ENCODE measurements around the gene KRT23. TPM values are rescaled to one million over a fixed set of nuclear protein-coding genes. Genes with fewer than 3 reads are reported as not detected.

The KRT23 gene
- 0.17 and 0.87 TPM in 2 replicates for total RNA-seq

GRCh38 chr17:40937384-40937819 lies at the start of gene KRT23:
KRT23 (minus strand) TSS chr17:40937646; CDS start chr17:40936603, 1,043 bp downstream.

GRCh38 chr17:40984226-40984625 lies 46.8 kb upstream of the KRT23 start, which contains the start of gene KRT40:
KRT40 (minus strand) TSS chr17:40984326; CDS start chr17:40984273, 53 bp downstream.

GRCh38 chr17:40966848-40967247 lies 29.4 kb upstream of the KRT23 start, which contains the start of gene KRT39:
KRT39 (minus strand) TSS chr17:40966948; CDS start chr17:40966856, 92 bp downstream.

GRCh38 chr17:40884708-40885512 lies 52.5 kb downstream of the KRT23 start, which contains the start of gene KRT20:
KRT20 (minus strand) TSS chr17:40885242; CDS start chr17:40885185, 57 bp downstream.

Other genes with a start within 250 kb of the KRT23 start
- not detected in 2 replicates for gene KRT24, start 233.9 kb downstream of the KRT23 start, total RNA-seq
- gene KRT25, start 182.3 kb downstream of the KRT23 start, total RNA-seq: not detected in 2 replicates
- not detected in 2 replicates for gene KRT26, start 165.4 kb downstream of the KRT23 start, total RNA-seq
- not detected in 2 replicates for gene KRT27, start 155.1 kb downstream of the KRT23 start, total RNA-seq
- not detected in 2 replicates for gene KRT28, start 137.7 kb downstream of the KRT23 start, total RNA-seq
- gene KRT10, start 115.0 kb downstream of the KRT23 start, total RNA-seq: 1.5 and 3.5 TPM in 2 replicates
- gene KRT12, start 70.4 kb downstream of the KRT23 start, total RNA-seq: not detected in 2 replicates
- gene KRT20, start 52.4 kb downstream of the KRT23 start, total RNA-seq: not detected in 2 replicates
- gene KRT39, start 29.3 kb upstream of the KRT23 start, total RNA-seq: not detected in 2 replicates
- gene KRT40, start 46.7 kb upstream of the KRT23 start, total RNA-seq: not detected in 2 replicates
- gene KRTAP3-3, start 56.5 kb upstream of the KRT23 start, total RNA-seq: not detected in 2 replicates
- gene KRTAP3-2, start 62.3 kb upstream of the KRT23 start, total RNA-seq: not detected in 2 replicates
- gene KRTAP3-1, start 71.5 kb upstream of the KRT23 start, total RNA-seq: not detected in 2 replicates
- 2.2 TPM in 1 of 2 replicates, not detected in the other for gene KRTAP1-5, start 89.6 kb upstream of the KRT23 start, total RNA-seq
- gene KRTAP1-4, start 92.5 kb upstream of the KRT23 start, total RNA-seq: not detected in 2 replicates
- not detected in 2 replicates for gene KRTAP1-3, start 97.2 kb upstream of the KRT23 start, total RNA-seq
- gene KRTAP1-1, start 103.8 kb upstream of the KRT23 start, total RNA-seq: not detected in 2 replicates
- gene KRTAP2-1, start 109.7 kb upstream of the KRT23 start, total RNA-seq: not detected in 2 replicates
- gene KRTAP2-2, start 117.6 kb upstream of the KRT23 start, total RNA-seq: not detected in 2 replicates
- not detected in 2 replicates for gene KRTAP2-3, start 122.5 kb upstream of the KRT23 start, total RNA-seq
- not detected in 2 replicates for gene KRTAP2-4, start 128.2 kb upstream of the KRT23 start, total RNA-seq
- not detected in 2 replicates for gene KRTAP4-7, start 146.5 kb upstream of the KRT23 start, total RNA-seq
- not detected in 2 replicates for gene KRTAP4-8, start 160.5 kb upstream of the KRT23 start, total RNA-seq
- gene KRTAP4-16, start 164.6 kb upstream of the KRT23 start, total RNA-seq: not detected in 2 replicates
- not detected in 2 replicates for gene KRTAP4-9, start 167.7 kb upstream of the KRT23 start, total RNA-seq
- gene KRTAP4-11, start 180.7 kb upstream of the KRT23 start, total RNA-seq: not detected in 2 replicates
- gene KRTAP4-12, start 186.5 kb upstream of the KRT23 start, total RNA-seq: not detected in 2 replicates
- not detected in 2 replicates for gene KRTAP4-6, start 202.9 kb upstream of the KRT23 start, total RNA-seq
- gene KRTAP4-5, start 212.2 kb upstream of the KRT23 start, total RNA-seq: not detected in 2 replicates
- gene KRTAP4-4, start 223.1 kb upstream of the KRT23 start, total RNA-seq: not detected in 2 replicates
- not detected in 2 replicates for gene KRTAP4-3, start 230.6 kb upstream of the KRT23 start, total RNA-seq
- not detected in 2 replicates for gene KRTAP4-2, start 240.6 kb upstream of the KRT23 start, total RNA-seq
- gene KRTAP4-1, start 247.3 kb upstream of the KRT23 start, total RNA-seq: not detected in 2 replicates